ENCODE results near the gene FAM32A.

DNA sequence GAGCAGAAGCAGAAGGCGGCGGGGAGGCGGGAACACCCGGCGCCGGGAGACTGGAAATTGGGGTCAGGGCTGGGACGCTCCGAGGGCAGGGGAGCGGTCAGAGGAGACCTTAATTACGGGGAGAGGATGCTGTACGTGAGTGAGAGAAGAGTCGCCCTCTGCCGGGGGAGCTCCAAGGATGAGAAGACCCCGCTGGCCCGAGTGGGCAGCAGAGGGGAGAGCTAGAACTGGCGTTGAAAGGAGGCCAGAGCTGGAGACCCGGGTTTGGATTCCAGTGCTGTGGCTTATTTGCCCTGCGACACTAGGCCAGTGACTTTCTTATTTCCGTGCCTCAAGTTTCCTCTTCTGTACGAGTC, 536 bp downstream of the FAM32A start:
- TF ChIP-seq, protein P1, sequence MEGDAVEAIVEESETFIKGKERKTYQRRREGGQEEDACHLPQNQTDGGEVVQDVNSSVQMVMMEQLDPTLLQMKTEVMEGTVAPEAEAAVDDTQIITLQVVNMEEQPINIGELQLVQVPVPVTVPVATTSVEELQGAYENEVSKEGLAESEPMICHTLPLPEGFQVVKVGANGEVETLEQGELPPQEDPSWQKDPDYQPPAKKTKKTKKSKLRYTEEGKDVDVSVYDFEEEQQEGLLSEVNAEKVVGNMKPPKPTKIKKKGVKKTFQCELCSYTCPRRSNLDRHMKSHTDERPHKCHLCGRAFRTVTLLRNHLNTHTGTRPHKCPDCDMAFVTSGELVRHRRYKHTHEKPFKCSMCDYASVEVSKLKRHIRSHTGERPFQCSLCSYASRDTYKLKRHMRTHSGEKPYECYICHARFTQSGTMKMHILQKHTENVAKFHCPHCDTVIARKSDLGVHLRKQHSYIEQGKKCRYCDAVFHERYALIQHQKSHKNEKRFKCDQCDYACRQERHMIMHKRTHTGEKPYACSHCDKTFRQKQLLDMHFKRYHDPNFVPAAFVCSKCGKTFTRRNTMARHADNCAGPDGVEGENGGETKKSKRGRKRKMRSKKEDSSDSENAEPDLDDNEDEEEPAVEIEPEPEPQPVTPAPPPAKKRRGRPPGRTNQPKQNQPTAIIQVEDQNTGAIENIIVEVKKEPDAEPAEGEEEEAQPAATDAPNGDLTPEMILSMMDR (conservative IDR thresholded peaks at IDR 0.05; ENCODE audit: low read length), result peak; percentile 63
- TF ChIP-seq EZH2phosphoT487 (IDR thresholded peaks at IDR 0.05; ENCODE audit: borderline replicate concordance), result no peak
